Germinal center (tissue), 1 donor: ENCODE results near the gene PDE4D.

Experiments used
- DNase-seq: peaks from one replicate; pipeline ENCODE4 v3.0.0; 2012; ENCODE audit warnings: mixed read lengths, low spot score

Gene PDE4D

GRCh38 chr5:59102437-59102836, 791.1 kb downstream of the PDE4D start:
- DNase-seq, result no peak

DNA sequence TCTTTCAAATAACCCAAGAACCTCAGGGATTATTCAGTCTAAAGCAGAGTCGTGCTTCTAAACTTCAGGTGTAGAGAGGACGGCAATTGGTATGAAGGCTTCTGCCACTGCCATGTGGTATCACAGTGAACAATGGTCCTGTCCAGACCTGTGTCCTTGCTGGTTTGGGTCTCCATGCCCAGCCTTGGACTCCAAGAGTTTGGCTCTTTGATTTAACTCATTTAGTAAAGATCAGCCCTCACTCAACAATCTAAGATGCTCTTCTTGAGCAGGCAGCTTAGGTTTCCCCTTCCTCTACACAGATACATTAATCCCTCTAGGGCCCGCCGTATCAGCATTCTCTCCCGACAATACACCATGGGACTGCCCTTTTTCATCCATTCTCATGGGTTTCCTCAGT, 792.7 kb downstream of the PDE4D start:
- no peak for DNase-seq

DNA sequence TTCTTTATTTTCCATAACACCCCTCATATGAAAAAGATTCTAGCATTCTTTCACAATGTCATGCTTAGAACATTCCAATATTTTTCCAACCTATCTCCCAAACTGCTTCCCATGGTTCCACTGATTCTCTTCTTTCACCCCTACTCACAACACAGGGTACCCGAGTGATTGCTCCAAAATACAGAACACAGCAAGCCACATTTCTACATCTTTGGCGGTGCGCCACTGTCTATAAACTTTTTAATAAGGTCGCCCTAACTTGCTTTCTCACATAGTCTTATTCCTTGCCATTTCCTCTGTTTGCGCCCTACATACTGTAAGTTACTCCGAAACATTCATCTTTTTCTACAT, 793.6 kb downstream of the PDE4D start:
- DNase-seq, result no peak

- DNase-seq, result no peak
These were observed 794.1 kb downstream of the PDE4D start for GRCh38 chr5:59099270-59099994.

DNA sequence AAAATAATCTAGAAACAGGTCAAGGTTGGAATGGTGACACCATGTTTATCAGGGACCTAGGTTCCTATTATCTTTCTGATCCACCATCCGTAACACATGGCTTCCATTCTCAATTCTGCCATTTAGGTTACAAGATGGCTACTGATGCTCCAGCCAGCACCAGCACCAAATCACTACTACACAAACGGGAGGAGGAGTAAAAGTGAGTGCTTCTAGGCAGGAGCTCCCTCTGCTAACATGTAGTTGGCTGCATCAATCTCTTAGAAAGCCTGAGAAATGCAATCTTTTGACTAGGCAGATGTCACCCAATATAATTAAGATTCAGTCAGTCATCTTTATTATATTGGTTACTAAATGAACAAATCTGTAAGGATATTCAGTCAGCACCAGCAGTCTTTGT, 794.8 kb downstream of the PDE4D start:
- DNase-seq, result no peak

- no peak for DNase-seq
These were observed 795.8 kb downstream of the PDE4D start for GRCh38 chr5:59097712-59098111.

DNA sequence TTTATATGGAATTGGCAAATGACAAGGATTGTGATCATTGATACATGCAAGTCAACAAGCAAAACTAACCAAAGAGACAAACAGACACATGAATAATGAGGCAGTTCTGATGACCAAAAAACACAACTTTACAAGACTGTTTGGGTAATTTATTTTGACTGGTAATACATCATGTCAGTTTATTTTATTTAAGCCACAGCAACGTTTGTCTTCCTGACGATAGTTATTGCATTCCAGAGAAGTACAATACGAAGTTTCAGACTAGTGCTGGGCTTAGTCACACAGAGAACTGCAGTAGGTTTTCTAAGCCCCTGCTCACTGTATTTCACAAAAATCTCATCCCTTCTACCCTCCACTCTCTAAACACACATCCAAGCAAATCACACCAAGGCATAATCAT, 796.4 kb downstream of the PDE4D start:
- no peak for DNase-seq

- DNase-seq, result no peak
These were observed 798.0 kb downstream of the PDE4D start for GRCh38 chr5:59095480-59095879.

DNA sequence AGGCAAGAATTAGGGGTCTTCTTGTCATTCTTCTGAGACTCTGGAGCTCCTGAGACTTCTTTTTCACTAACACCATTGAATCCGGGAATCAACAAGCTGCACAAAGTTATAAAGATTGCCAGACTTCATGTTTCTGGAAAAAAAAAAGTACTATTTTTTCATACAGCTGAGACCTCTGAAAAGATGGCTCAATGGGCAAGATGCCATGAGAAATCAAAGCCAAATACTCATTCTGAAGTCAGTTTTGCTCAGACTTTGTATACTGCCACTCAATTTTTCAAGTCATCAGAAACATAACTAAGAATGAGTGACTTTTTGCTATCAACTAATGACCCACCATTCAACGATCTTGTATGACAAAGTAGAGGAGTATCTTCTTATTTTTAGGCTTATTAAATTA, 798.7 kb downstream of the PDE4D start:
- DNase-seq, result no peak

DNA sequence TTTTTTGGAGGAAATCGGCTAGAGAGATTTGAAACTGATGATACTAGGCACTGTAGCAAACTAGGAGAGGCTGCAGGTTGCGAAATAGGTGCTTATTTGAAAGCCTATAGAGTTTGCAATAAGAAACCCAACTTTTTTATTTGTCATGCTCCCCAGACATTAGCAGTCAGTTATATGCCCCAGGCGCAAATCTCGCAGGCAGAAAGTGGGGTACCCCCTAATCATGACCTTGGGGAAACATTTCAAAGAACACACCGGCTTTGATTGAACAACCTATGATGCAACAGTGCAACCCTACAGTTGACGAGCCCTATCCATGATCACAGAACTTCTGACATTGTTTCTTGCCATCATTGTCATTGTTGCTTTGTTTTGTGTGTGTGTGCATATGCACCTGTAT, 800.2 kb downstream of the PDE4D start:
- DNase-seq, result no peak

DNA sequence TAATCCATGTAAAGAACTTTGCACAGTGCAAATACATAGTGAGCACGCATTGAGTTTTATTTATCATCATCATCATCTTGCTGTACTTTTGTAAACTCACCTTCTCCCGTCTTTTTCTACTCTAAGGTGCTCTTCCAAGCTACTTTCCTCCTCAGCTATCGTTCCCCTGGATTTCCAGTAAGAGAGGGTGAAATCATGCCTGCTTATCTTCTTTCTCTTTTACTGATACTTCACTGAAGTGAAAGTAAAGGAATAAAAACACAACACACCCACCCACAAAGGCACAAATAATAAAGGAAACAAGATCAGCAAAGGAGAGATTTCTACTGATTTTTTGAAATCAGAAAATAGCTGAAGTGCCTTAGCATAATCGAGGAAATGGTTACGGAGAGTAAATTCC, 800.8 kb downstream of the PDE4D start:
- no peak for DNase-seq

DNA sequence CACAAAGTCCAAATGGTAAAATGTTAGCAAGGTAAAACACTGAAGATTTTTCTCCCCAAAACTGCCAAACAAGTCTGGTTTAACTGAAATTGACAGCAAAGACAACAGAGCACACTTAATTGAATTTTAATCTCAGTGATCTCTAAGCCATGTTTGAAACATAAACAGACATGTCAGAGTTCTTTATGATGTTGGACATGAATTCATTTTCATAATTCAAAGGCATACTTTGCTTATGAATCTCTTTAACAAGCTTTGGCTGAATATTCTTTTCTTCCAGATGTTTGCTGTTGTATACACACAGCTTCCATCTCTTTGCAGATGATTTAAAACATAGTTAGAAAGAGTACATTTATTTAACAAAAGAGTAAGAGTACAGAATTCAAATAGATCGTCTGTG, 801.6 kb downstream of the PDE4D start:
- no peak for DNase-seq

- DNase-seq, result no peak
These were observed 803.2 kb downstream of the PDE4D start for GRCh38 chr5:59090323-59090722.

GRCh38 chr5:59089767-59090166, 803.8 kb downstream of the PDE4D start:
- DNase-seq, result no peak

GRCh38 chr5:59088546-59088945, 805.0 kb downstream of the PDE4D start:
- no peak for DNase-seq

GRCh38 chr5:59086024-59086423, 807.5 kb downstream of the PDE4D start:
- no peak for DNase-seq

DNA sequence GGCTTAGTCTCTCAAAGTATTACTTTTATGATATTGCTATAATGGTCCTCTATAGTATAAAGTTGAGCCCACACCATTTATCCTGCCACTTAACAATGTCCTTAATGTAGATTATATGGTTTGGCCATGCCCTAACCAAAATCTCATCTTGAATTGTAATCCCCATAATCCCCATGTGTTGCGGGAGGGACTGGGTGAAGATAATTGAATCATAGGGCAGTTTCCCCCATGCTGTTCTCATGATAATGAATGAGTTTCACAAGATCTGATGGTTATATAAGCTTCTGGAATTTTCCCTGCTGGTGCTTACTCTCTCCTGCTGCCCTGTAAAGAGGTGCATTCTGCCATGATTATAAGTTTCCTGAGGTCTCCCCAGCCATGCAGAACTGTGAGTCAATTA, 811.8 kb downstream of the PDE4D start:
- no peak for DNase-seq

- DNase-seq, result no peak
These were observed 813.6 kb downstream of the PDE4D start for GRCh38 chr5:59079622-59080620.

- DNase-seq, result no peak
These were observed 821.6 kb downstream of the PDE4D start for GRCh38 chr5:59071755-59072549.

DNA sequence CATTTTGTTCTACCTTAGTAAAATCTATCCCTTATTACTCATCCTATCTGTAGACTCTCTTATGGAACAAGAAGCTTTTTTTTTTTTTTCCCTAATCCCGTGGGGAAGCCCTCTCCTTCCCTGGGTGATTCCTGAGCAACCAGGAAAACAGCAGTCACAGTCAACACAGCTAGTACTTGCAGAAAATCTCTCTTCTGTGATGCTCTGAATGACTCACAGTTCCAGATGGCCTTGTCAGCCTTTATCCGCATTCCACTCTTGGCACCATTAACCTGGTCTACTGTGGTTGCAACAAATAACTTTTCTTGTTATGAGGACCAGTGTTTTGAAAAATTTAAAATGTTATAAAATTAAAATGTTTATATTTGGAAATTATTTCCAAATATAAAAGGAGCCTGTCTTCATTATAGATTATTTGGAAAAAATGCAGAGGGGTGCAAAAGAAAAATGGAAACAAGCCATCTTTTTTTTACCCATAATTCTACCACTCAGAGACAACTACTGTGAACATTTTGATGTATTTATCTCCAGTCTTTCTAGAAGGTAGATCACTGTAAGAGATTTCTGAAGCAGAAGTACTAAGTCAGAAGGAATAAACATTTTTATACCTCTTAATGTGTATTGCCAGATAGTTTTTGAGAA, 824.0 kb downstream of the PDE4D start:
- no peak for DNase-seq

DNA sequence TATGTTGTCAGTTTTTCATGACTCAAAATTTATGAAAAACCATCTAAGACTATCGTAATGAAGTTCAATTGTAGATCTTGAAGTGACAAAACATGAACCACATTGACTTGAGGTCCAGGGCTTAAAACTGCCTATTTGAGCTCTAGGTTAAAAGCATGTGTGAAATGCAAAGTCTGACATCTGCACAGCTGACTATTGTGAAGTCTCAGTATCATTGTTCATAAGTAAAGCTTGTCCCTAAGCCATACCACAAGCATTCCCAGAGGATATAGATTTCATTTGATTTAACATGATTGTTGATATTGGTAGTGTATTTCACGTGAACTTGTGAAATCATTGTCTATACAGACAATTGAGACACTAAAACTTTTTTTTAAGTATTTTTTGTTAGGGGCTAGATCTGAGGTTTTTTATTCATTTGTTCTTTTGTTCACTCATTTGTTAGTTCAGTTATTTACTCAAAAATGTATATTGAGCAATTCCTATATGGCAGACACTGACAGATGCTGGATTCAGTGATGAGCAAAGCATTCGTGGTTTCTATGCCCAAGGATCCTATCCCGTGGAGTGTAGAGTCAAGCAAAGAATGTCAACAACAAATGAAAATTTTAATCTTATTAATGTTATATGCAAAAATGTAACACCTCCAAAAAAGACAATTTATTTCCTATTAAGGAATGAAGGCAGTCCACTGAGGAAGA, 825.4 kb downstream of the PDE4D start:
- DNase-seq, result no peak
